KBM-7 (cell line): ENCODE data around the gene PGBD5.

Experiments
- DNase-seq: peaks from one replicate; pipeline ENCODE4 v3.0.0-alpha.2; 2015
- in situ Hi-C: fragments of 300-500 bp; cut with MboI; formaldehyde crosslinking; loops from 2 replicates; pipeline ENCODE4 v1.14.3; 2020; ENCODE audit warnings: low sequenced_read_pairs, low pct_unique_long_range_greater_than_20kb, mixed read lengths

PGBD5 gene

DNA sequence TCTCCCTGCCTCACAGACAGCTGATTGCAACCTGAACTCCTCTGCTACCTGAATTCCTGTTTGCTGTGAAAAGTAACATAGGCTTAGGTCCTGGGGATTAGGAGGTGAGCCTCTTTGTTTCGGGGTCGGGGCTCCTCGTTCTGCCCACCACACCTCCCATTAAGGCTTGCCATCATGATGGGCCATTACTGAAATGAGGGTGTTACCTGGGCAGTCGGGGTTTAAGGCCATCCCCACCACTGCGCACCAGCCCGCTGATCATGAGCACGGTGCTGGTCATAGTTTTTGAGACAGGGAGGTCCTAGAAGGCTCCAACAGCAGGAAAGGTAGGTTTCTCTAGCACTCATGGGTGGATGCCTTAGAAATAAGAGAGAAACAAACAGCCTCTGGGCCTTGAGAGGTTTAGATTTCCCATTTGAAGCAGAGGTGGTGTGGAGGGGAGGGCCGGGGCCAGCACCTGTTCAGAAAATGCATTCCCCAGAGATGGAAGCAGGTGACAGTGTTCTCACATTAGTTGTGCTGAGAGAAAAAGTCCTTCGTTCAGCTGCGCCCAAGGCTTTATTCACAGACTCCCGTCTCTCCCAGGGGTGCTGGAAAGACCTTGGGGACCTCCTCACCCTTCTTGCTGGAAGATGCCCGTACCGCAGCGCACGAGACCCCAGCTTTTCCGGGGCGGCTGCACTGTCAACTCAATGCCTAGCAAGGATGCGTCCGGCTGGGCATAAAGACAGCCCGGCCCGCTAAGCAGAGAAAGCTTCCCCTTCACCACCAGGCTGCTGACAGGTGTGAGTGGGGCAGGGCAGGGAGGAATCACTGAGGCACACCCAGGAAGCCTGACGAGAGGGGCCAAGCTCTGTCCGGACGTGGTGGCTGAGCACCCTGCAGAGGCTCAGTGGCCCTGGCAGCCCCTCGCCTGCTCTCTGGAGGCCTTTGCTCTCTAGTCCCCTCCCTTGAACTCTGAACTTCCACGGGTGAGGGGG lies 125.5 kb downstream of the PGBD5 start:
- DNase-seq = no peak
- in situ Hi-C loops = loop anchor here (25.0 kb wide), 2 partner anchors 638 to 1038 kb away; partner anchors contain the start of gene RAB4A

DNA sequence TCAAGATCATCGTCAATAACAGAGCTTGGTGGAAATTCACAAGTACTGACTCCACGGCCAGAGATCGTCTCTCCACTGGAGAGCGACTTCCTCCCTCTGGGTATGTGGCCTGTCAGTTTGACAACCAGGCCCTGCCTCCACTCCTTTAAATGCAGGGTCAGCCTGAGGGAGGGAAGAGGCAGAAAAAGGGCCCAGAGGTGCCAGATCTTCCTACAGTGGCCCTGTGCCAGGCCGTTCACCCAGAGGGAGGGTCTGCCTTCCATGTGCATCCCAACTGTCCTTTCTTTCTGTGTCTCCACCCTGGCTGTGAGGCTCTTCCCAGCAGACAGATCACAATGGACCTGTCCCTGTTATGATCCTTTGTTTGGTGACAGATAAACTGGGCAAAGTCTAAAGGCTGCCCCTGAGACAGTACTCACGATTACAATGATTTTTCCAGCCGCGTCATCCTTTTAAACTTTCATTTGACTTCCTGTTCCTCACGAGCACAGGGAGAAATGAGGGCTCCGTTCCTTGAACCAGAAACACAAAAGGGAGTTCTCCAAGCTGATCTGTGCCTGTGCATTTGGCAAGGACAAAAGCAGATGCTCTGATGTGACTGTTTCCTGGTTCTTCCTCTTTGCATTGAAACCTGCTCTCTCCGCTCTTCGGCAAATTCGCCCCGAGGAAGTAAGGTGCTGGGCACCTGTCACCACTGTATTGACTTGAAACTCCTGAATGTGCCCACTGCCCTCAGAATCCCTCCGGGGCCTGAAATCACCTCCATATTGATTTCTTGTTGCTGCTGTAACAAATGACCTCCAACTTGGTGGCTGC lies 126.7 kb downstream of the PGBD5 start:
- DNase-seq = peak; percentile 53

DNA sequence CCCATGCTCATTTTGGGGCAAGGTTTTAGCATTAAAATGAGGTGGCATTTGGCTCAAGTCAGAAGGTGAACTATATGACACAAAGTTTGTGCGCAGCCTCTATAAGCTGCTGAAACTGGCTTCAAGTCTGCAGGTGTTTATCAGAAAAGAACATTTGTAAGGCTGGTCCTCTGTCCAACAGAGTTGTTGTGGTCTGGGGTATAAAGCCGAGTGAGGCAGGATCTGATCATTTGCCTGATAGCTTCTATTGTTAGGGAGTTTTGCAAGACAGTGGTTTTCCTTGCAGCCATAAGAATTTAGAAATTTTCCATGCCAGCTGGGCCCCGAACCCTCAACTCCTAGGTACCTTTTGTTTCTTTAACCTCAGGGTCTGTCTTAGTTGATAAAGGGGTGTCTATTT lies 130.8 kb downstream of the PGBD5 start:
- no peak for DNase-seq
- in situ Hi-C loops = no loop called here

More for the DNA sequence above, 126.7 kb downstream of the PGBD5 start:
- in situ Hi-C loops = loop anchor here (25.0 kb wide), 2 partner anchors 637 to 1037 kb away; partner anchors contain the start of gene RAB4A

DNA sequence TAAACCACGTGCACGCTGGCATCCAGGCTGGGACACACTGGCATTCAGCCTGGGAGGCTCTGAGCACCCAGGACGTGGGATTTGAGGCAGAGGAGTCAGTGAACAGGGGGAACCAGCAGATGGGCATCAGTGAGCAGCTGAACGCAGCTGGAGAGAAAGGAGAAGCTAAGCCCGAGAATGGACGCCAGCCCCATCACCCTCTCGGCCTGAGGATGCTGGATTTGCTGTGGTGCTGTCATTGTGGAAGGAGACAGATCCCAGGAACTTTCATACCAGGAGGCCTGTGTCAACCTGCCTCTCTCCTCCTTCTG lies 132.8 kb downstream of the PGBD5 start:
- DNase-seq = no peak
- in situ Hi-C loops = no loop called here

DNA sequence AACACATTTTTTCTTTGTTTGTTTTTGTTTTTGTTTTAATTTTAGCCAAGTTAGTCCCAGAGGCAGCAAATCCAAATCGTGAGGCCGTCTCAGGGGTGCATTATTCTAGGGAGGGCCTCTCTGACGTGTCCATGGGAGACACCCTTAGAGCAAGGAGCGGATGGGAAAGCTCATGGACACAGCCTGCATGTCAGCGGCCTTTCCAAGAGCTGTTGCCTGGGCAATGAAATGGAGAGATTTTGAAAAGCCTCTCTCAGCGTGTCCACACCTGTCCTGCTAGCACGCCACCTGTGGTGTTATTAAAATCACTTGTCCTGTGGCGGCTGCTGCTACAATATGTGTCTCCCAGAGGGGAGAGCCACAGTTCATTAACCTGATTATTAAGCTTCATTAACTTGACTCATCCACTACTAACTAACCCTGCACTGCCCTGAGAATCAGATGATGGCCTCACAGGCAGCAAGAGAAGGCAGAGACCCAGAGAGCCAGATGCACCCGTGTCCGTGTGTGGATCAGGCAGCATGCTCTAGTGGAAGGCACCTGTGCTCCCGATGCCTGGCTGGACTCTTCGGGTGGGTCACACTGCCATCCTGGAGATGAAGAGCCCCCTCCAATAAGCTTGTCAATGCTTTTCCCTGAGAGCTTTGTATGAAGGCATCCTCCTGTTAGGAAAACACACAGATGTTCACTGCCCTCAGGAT lies 133.3 kb downstream of the PGBD5 start:
- DNase-seq = no peak
- in situ Hi-C loops = no loop called here

DNA sequence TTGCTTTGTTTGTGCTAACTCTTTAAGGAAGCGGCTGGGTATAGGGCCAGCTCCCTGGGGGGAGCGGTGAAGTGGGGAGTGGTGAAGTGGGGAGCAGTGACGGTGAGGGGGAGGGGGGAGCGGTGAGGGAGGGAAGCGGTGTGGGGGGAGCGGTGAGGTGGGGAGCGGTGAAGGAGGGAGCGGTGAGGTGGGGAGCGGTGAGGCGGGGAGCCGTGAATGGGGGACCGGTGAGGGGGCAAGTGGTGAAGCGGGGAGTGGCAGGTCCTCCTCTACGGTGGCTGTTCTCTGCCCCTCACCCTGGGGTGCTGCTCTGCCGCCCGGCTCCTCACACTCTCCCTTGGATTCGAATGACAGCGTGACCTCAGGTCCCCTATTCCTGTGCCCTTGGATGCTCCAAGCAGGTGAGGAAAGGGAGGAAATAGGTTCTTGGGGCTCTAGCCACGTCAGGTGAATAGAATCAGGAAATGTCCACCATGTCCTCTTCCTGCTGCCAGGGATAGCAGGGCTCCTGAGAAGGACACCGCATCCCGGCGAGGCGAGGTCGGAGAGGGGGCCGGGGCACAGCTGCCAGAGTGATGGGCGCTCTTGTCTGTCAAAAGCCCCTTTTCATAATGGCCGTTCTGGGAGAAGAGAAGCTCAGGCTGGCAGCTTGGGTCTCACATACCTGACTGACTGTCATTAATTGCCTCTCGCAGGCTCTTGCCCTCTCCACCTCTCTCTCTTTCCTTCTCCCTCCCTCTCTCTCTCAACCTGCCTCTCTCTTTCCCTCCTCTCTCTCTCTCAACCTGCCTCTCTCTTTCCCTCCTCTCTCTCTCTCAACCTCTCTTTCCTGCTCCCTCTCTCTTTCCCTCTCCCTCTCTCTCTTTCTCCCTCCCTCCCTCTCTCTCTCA lies 134.2 kb downstream of the PGBD5 start:
- in situ Hi-C loops = no loop called here
- DNase-seq = peak; percentile 56

DNA sequence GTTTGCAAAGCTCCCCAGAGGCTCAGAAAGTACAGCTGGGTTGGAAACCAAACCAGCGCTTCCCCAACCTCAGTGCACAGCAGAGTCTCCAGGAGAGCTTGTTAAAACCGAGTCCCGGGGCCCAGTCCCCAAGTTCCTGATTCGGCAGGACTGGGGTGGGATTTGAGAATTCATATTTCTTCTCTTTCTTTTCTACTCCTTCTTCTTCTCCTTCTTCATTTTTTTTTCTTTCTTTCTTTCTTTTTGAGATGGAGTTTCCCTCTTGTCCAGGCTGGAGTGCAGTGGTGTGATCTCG lies 136.8 kb downstream of the PGBD5 start:
- no peak for DNase-seq
- in situ Hi-C loops = no loop called here

DNA sequence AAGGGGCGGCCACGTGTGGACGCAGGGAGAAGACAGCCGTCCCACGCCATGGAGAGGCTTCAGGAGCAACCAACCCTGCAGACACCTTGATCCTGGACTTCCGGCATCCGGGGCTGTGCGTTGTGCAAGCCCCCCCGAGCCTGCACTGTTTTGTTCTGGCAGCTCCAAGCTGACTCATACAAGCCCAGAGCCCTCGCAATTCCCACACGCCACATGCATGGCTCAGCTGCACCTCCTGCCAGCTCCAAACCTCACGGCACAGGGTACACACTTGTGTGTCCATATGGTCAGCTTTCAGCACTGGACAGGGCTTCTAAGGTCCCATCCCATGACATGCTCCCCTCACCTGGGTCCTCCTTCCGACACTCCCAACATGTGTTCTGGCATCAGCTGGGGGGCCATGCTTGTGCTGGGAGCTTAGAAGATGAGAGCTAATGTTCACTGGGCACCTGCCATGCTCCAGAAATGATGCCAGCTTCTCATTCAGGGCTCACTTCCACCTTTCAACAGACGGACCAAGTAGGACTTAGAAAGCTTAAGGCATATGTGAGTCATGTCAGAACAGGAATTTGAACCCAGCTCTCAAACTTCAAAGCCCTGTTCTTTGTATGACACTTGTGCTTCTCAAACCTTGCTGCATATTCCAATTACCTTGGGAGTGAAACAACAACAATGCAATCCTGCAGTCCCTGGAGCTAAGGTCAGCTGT lies 137.3 kb downstream of the PGBD5 start:
- DNase-seq = no peak
- in situ Hi-C loops = no loop called here

DNA sequence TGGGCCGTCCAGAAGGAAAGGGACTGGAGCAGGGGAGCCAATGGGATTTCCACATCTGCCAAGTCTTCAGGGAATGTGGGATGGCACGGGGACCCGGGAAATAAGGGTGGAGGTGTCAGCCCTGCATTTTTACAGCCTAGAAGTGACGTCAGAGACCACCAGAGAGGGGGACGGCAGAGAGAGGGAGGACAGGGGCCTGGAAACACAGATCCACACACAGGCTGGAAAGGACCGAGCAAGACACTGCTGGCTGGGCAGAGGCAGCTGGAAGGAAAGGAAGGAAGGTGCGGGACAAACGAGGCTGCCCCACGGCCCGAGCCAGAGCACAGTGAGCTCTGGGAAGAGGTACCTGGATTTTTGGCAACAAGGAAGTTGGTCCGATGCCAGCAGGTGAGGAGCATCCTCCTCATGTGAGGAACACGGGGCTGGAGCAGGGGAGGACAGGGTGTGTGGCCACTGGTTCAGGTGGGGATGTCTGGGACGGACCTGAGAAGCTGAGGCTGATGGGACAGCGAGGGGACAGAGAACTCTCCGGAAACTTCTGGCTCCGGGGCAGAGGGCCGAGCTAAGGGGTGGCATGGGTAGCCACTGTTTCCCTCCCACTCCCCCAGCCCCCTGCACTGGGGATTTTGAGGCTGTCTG lies 138.3 kb downstream of the PGBD5 start:
- in situ Hi-C loops = no loop called here
- no peak for DNase-seq

DNA sequence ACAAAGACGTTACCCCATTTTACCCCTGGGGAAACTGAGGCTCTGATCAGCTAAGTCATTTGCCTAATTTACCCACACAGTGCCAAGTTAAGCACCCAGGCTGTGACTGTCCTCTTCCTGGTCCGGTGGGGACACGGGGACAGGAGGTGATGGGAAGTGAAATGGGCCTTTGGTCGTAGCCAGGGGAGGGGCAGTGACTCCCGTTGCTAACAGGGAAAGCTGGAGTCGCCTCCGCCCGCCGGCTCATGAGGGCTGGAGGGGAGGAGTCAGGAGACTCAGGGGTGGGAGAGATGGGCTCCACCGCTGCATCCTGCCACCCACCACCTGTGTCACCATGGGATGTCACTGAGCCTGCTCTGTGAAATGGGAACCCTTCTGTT lies 139.3 kb downstream of the PGBD5 start:
- in situ Hi-C loops = no loop called here
- DNase-seq = no peak

DNA sequence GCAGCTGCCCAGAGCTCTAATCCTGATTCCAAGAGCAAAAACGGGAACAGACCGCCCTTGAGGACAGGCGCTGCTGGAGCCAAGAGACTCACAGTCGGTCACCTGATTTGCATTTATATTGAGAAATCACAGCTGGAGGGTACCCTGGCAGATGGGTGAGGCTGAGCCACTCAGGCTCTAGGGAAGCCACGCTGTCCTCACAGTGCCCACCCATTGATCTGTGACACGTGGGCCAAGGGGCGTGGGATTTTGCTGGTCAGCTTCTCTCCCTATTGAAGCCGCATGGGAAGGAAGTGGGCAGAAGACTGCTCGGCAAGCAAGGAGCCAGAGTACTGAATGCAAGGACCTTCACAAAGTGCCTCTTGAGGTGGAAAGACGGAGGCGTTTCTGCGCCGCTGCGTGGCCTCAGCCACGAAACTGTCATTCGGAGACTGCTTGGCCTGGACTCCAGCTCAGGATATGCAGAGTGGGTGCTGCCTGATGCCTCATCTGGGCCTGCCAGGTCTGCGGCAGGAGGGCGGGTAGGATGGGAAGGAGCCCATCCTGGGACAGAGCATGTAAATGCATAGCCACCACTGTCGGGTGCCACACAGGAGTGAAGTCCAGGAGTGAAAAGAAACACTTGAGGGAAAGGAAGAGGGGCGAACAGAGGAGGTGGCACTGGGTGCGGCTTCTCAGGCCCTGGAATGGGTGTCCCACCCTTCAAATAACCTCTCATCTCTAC lies 139.8 kb downstream of the PGBD5 start:
- in situ Hi-C loops = no loop called here
- DNase-seq = no peak

DNA sequence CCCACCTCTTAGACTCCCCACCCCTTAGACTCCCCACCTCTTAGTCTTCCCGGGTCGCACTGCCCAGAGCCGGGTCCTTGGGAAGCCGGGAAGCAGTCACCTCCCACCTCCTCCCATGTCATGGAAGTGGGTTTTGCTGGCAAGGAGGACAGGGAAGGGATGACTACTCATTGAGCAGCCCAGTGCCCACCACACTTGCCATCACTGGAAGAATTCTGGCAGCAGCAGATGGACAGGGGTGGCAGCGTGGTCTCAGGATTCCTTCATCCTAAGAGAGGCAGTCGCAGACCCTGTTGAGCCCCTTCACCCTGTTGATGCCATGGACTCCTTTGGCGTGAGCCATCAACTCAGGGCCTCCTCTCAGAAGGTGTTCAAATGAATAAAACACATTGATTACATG lies 140.8 kb downstream of the PGBD5 start:
- in situ Hi-C loops = no loop called here
- no peak for DNase-seq

DNA sequence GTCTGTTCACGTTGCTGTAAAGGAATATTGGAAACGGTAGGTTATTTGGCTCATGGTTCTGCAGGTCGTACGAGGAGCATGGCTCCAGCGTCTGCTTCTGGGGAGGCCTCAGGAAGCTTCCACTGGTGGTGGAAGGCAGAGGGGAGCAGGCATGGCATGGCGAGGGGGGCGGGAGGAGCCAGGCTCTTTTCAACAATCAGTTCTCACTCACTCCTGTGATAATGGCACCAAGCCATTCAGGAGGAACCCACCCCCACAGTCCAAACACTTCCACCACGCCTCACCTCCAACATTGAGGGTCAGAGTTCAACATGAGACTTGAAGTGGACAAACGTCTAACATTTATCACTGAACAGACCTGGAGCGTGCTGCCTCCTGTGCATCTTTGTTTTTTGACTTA lies 141.2 kb downstream of the PGBD5 start:
- no peak for DNase-seq
- in situ Hi-C loops = no loop called here

DNA sequence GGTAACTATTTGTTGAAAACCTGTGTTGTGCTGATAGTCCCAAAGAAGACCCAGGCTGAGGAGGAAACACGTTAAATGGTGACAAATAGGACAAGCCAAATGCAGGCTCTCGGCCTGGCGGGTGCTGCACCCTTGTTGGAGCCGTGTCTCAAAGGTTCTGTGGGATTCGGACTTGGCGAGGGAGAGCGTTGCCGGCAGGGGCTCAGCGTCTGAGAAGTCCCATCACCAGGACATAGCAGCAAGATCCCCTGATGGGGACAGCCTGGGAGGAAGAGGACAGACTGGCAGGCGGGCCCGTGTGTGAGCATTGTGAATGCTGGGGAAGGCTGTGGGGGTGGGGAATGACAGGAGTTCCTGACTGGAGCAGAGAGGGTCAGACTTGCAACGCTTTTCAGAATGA lies 142.5 kb downstream of the PGBD5 start:
- no peak for DNase-seq
- in situ Hi-C loops = no loop called here

DNA sequence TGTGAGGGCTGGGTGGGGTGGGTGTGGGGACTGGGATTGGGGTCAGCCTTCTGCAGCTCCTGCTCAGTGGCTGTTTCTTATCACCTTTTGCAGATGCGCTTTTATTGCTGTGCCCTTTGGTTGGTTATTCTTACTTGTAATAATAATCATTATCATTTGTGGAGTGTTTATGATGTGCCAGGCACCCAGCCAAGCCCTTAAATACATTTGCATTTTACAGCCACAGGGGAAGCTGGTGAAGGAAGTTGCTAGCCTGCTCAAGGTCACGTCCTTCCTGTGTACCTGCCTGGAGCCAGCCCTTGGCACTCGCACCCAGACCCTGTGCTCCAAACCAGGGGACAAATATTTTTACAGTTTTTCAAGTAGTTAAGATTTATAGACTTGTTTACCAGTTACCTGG lies 144.0 kb downstream of the PGBD5 start:
- peak; percentile 62 for DNase-seq
- in situ Hi-C loops = no loop called here

DNA sequence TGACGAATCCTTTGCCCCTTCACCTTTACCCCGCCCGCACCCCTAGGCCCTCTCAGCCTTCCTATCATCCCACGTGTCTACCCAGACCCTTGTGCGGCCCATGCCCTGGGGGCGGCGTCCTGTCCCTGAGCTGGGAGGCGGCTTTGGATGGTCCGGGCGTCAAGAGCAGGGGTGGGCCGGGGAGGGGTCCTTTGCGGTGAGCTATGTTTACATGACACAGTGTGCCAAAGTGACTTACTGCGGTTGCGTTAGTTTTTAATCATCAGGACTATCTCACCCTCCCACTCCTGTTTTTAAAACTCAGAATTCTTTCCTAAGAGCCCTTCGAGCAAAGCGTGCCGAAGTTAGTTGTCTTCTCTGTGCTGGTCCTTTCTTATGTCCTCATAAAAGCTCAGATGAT lies 144.6 kb downstream of the PGBD5 start:
- peak; percentile 59 for DNase-seq
- in situ Hi-C loops = no loop called here

DNA sequence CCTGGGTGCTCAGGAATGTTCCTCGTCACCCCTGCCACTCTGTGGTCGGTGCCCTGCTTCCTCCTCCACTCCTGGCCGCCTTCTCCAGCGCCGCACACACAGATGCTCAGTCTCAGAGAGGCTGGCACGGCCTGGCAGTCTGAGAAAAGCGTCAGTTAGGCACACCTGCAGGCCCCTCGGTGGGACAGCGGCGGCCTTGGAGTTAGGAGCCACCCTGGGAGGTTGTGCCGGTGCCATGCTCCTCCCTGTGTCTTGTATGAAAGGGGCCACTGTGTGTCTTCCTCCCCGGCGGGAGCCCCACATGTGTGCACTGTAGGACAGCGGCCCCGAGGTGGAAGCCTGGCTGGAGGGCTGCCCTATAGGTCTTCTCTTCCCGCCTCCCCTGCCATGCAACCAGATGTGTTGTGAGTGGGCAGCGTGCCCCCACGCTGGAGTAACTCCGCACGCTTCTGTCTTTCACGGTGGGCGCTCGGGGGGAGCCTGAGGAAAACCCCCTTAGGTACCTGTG lies 145.2 kb downstream of the PGBD5 start:
- no peak for DNase-seq
- in situ Hi-C loops = no loop called here
